Smooth muscle cell (in vitro differentiated cells): ENCODE data around the gene PLCL1. TPM values are rescaled to one million over a fixed set of nuclear protein-coding genes. Genes with fewer than 3 reads are reported as not detected.

Source experiments
- DNase-seq: peaks from one replicate; lab custom pipeline; 2025; ENCODE audit not compliant: unreplicated experiment; lab: John Stamatoyannopoulos, UW
- H2AFZ ChIP-seq: fragments of 200-600 bp; sonication (generic); 2 replicates; pipeline ENCODE4 v1.6.0; 2016; ENCODE audit warnings: antibody characterized with exemption, low read depth, mild to moderate bottlenecking
- H3F3A ChIP-seq: fragments of 200-600 bp; sonication (generic); 2 replicates; pipeline ENCODE4 v1.6.0; 2017; ENCODE audit warnings: antibody characterized with exemption, low read depth
- H3K27ac ChIP-seq: fragments of 200-600 bp; sonication (generic); 2 replicates; pipeline ENCODE4 v1.5.1; 2016; ENCODE audit warnings: low read depth, mild to moderate bottlenecking
- H3K27me3 ChIP-seq: fragments of 200-600 bp; sonication (generic); 2 replicates; pipeline ENCODE4 v1.6.1; 2016; ENCODE audit warnings: low read depth, mild to moderate bottlenecking
- H3K36me3 ChIP-seq: fragments of 200-600 bp; sonication (generic); 2 replicates; pipeline ENCODE4 v1.5.1; 2016; ENCODE audit warnings: low read depth
- H3K4me1 ChIP-seq: fragments of 200-600 bp; sonication (generic); 2 replicates; pipeline ENCODE4 v1.5.1; 2016; ENCODE audit warnings: low read depth
- H3K4me2 ChIP-seq: fragments of 200-600 bp; sonication (generic); 2 replicates; pipeline ENCODE4 v1.6.0; 2016; ENCODE audit warnings: mild to moderate bottlenecking
- H3K4me3 ChIP-seq: fragments of 200-600 bp; sonication (generic); 2 replicates; pipeline ENCODE4 v1.5.1; 2016; ENCODE audit warnings: mild to moderate bottlenecking
- H3K79me2 ChIP-seq: fragments of 200-600 bp; sonication (generic); 2 replicates; pipeline ENCODE4 v1.6.0; 2016; ENCODE audit warnings: low read depth, mild to moderate bottlenecking
- H3K9ac ChIP-seq: fragments of 200-600 bp; sonication (generic); 2 replicates; pipeline ENCODE4 v1.6.0; 2016; ENCODE audit warnings: low read depth
- H3K9me3 ChIP-seq: fragments of 200-600 bp; sonication (generic); replicated peaks from 2 replicates; pipeline ENCODE4 v1.5.1; 2016; ENCODE audit warnings: low read depth
- H4K20me1 ChIP-seq: fragments of 200-600 bp; sonication (generic); 2 replicates; pipeline ENCODE4 v1.6.0; 2016; ENCODE audit warnings: low read depth
- WGBS: methylation state at CpG from one replicate; pipeline ENCODE4 v1.1.7; 2016; ENCODE audit warnings: low lambda C conversion rate; 5-methylcytosine and 5-hydroxymethylcytosine counted together
- polyA plus RNA-seq: library from polyadenylated mRNA; unstranded; fragments of >200 nt; fragmentation: Nextera tagmentation; extraction: Ambion mirVana; gene quantifications from 2 replicates; pipeline ENCODE4 v1.2.1, GENCODE V29; 2016
- total RNA-seq: library from RNA; depleted of rRNA; stranded (reverse); fragments of >200 nt; gene quantifications from 2 replicates; pipeline ENCODE4 v1.2.3, GENCODE V29; 2014
- TF ChIP-seq, protein P1 (sequence below): fragments of 200-600 bp; sonication (generic); IDR thresholded peaks from 2 replicates; pipeline ENCODE4 v1.5.1; 2017; ENCODE audit warnings: borderline replicate concordance, mild to moderate bottlenecking, antibody characterized with exemption; ENCODE audit not compliant: insufficient read depth, poor library complexity, severe bottlenecking

The PLCL1 gene
- total and polyA plus RNA-seq, 2 experiments from 2014 or later: 0.87 to 1.3 TPM

DNA sequence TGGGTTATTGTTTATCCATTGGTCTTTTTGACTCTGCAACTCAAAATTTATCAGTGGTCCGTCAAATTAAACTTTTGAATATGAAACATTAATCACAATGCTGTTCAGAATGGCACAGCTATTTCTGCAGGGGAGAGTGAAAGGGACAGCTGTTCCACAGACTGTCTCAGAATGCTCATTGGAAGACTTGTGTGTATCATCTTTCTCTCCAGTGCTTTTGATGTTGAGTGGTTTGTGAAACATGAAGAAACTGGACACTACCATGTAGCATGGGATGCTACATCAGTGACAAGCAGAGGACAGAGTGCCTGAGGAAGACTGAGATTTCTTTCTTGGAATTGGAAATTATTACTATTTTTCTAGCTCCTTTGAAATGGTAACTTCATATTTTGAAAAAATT, 115.7 kb downstream of the PLCL1 start:
- DNase-seq: no peak
- WGBS: 92% methylated on average over 1 of the region's 1 CpG
- Histone ChIP-seq H3K79me2 (no peaks in the 10 kb centered on the region), H3K4me1 (no peaks in the 10 kb centered on the region), H3K27me3 (no peaks in the 10 kb centered on the region), H3K9ac (no peak overlapping the region), H3K27ac (no peak overlapping the region), H3K4me2 (no peak overlapping the region), H4K20me1 (no peaks in the 10 kb centered on the region), H3K36me3 (no peaks in the 10 kb centered on the region), H3F3A (no peaks in the 10 kb centered on the region), H3K4me3 (no peak overlapping the region), H3K9me3 (no peaks in the 10 kb centered on the region), H2AFZ (no peak overlapping the region)
- TF ChIP-seq, protein P1, sequence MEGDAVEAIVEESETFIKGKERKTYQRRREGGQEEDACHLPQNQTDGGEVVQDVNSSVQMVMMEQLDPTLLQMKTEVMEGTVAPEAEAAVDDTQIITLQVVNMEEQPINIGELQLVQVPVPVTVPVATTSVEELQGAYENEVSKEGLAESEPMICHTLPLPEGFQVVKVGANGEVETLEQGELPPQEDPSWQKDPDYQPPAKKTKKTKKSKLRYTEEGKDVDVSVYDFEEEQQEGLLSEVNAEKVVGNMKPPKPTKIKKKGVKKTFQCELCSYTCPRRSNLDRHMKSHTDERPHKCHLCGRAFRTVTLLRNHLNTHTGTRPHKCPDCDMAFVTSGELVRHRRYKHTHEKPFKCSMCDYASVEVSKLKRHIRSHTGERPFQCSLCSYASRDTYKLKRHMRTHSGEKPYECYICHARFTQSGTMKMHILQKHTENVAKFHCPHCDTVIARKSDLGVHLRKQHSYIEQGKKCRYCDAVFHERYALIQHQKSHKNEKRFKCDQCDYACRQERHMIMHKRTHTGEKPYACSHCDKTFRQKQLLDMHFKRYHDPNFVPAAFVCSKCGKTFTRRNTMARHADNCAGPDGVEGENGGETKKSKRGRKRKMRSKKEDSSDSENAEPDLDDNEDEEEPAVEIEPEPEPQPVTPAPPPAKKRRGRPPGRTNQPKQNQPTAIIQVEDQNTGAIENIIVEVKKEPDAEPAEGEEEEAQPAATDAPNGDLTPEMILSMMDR: no peak

DNA sequence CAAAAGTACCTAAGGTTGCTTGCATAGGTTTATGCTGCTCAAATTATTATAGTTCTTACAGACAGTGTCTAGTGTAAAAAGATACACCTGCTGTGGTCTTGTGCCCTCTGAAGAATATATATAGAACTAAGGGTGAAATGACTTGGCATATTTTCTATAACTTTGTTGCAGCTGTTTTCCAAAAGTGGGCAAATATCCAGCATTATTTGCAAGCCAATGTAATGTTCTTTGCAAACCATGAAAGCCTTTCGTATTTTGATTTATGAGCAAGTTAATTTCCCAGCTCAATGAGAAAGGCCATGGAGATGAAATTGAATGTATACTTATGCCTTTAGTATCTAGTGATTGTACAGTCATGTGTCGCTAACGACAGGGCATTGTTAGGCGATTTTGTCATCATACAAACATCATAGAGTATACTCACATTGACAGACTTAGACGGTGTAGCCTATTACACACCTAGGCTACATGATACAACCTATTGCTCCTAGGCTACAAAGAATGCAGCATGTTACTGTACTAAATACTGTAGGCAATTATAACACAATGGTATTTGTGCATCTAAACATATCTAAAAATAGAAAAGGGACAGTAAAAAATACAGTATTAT, 116.3 kb downstream of the PLCL1 start:
- no peaks in the 10 kb centered on the region for H3K36me3 ChIP-seq
- TF ChIP-seq, protein P1: no peak

DNA sequence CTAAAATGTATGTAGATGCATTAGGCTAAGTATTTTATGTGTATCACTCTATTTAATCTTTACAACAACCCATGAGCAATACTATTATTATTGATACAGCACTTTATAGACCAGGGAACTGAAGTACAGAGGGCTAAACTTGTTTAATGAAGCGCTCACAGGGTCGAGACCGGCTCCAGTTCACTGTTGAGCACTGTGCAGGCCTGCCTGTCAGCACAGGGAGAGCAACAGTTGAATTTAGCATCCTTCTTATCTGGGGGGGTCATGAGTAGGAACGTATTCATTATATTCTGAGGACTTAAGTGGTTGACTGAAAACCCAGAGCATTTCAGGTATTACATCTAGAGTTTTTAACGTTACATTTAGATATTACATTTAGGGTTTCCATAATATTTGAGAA, 120.1 kb downstream of the PLCL1 start:
- TF ChIP-seq, protein P1: no peak
- Histone ChIP-seq H3K4me3 (no peak overlapping the region), H3K27ac (no peak overlapping the region), H3K9ac (no peak overlapping the region), H3K79me2 (no peaks in the 10 kb centered on the region), H3K9me3 (no peaks in the 10 kb centered on the region), H3F3A (no peaks in the 10 kb centered on the region), H3K4me1 (no peaks in the 10 kb centered on the region), H4K20me1 (no peaks in the 10 kb centered on the region), H3K4me2 (no peak overlapping the region), H2AFZ (no peak overlapping the region), H3K36me3 (no peaks in the 10 kb centered on the region), H3K27me3 (no peaks in the 10 kb centered on the region)
- no peak for DNase-seq
- 95% methylated on average over 5 of the region's 5 CpGs for WGBS

More for the DNA sequence above, 116.3 kb downstream of the PLCL1 start:
- WGBS: 92% methylated on average over 5 of the region's 5 CpGs
- no peak overlapping the region for H3K4me3 ChIP-seq
- no peak overlapping the region for H2AFZ ChIP-seq
- no peak overlapping the region for H3K27ac ChIP-seq
- H4K20me1 ChIP-seq: no peaks in the 10 kb centered on the region
- H3K79me2 ChIP-seq: no peaks in the 10 kb centered on the region
- H3K4me1 ChIP-seq: no peaks in the 10 kb centered on the region
- H3K9me3 ChIP-seq: no peaks in the 10 kb centered on the region
- no peak overlapping the region for H3K4me2 ChIP-seq
- H3F3A ChIP-seq: no peaks in the 10 kb centered on the region
- no peak for DNase-seq
- H3K9ac ChIP-seq: no peak overlapping the region
- no peaks in the 10 kb centered on the region for H3K27me3 ChIP-seq

DNA sequence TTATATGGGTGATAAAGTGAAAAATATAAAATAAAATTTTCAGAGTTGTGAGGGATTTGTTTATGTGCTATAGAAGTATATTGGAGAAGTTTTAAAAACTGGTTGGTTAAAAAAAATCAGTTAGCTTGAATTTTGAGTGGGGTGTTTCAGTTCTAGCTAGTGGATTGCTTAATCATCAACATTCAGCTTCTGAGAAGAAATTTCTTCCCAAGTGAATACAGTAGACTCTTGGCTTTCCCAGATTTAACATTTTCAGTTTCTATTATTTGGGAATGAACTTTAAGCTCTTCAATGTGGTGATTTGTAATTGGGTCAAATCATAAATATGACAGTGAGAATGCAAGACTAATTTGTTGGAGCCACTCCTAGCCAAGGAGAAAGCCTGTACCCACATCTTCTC, 120.8 kb downstream of the PLCL1 start:
- Histone ChIP-seq H4K20me1 (no peaks in the 10 kb centered on the region), H3K9ac (no peak overlapping the region), H3K27ac (no peak overlapping the region), H3K36me3 (no peaks in the 10 kb centered on the region), H3K4me3 (no peak overlapping the region), H3K27me3 (no peaks in the 10 kb centered on the region), H3F3A (no peaks in the 10 kb centered on the region), H3K79me2 (no peaks in the 10 kb centered on the region), H3K4me1 (no peaks in the 10 kb centered on the region), H3K4me2 (no peak overlapping the region), H3K9me3 (no peaks in the 10 kb centered on the region), H2AFZ (no peak overlapping the region)
- TF ChIP-seq, protein P1: no peak
- no peak for DNase-seq
